ENCODE measurements around the gene UBE2A.

DNA sequence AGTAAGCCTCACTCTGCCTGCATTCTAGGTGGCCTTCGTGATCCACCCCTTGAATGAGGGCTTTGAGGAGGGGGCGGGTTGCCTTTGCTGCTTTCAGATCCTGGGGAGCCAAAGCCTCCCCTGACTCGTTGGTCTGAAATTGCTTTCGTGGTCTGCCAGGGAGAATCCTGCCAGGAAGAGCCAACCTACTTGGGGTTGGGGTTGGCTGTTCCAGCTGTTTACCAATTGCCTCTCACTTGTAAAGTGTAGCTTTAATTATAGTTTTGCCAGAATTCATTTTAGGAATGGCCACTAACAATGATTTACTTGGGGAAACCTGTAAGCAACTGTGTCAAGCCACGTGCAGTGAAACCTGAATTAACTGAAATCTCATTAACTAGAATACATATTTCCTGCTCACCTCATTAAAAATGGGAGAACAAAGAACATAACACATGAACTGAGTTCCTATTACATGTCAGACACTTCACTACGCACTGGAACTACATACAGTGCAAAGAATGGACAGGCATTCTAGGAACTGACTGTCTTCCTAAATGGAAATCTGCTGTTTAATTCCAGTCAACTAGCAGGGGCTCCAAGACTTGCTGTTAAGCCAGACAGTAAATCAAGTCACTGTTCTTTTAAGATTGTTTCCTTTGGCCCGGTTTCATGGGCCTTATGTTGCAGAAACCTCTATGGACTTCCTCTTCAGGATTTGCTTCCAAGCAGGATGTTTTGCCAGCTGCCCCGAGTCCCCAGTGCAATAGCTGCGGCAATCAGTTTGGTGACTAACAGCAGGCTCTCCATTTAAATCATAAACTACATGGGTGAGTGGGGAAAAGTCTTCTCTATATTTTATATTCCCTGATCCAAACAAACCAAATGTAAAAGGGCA lies 48.2 kb downstream of the UBE2A start:
- no peak for TF ChIP-seq CTCF (IDR thresholded peaks at IDR 0.05)
- no peak for TF ChIP-seq POLR2A (IDR thresholded peaks at IDR 0.05)
